HEK293 (cell line): ENCODE measurements around the gene BCL2.
A peak's percentile ranks its signal among the peaks of the same experiment; 100 is the strongest.

Source experiments
- CTCF ChIA-PET: fragments of 350-600 bp; formaldehyde crosslinking; extraction: SDS; loops from one replicate; lab custom pipeline; 2021; ENCODE audit warnings: antibody characterized with exemption; lab: Yijun Ruan, JAX
- POLR2A ChIA-PET: fragments of 300-600 bp; formaldehyde crosslinking; extraction: SDS; loops from one replicate; lab custom pipeline; 2020; ENCODE audit warnings: antibody characterized with exemption, inconsistent platforms; lab: Yijun Ruan, JAX
- H3K27ac ChIP-seq: fragments of 200-500 bp; sonication (Bioruptor generic); 2 replicates; pipeline ENCODE4 v1.5.1; 2014; ENCODE audit warnings: low read depth, low read length, control low read depth, inconsistent platforms; ENCODE audit errors: extremely low read depth
- H3K36me3 ChIP-seq, 2 experiments: fragments of 200-500 bp in 1 of 2; sonication (Bioruptor generic) in 1 of 2; 1 replicate in 1 of 2; 2 replicates in 1 of 2; pipeline ENCODE4 v1.5.1; 2014 to 2017; ENCODE audit warnings: inconsistent platforms in 2 of 2, low read length in 2 of 2; ENCODE audit not compliant: control insufficient read depth in 2 of 2, insufficient read depth in 1 of 2
- H3K4me1 ChIP-seq: fragments of 200-500 bp; sonication (Bioruptor generic); 2 replicates; pipeline ENCODE4 v1.5.1; 2014; ENCODE audit warnings: mild to moderate bottlenecking, low read length, inconsistent platforms; ENCODE audit not compliant: control insufficient read depth, insufficient read depth
- H3K4me3 ChIP-seq: 2 replicates; pipeline ENCODE4 v1.5.1; 2011; ENCODE audit warnings: low read depth, mild to moderate bottlenecking, control low read depth, low read length, moderate library complexity
- H3K9me3 ChIP-seq: fragments of 200-500 bp; sonication (Bioruptor generic); 2 replicates; pipeline ENCODE4 v1.5.1; 2014; ENCODE audit warnings: low read depth, low read length, inconsistent platforms; ENCODE audit not compliant: control insufficient read depth, insufficient read depth
- REPIN1 ChIP-seq: fragments of 450-650 bp; formaldehyde crosslinking; IDR thresholded peaks from 2 replicates; pipeline ENCODE4 v1.5.1; 2017; ENCODE audit warnings: missing biosample characterization, missing genetic modification characterization, low read depth
- ZBTB17 ChIP-seq: fragments of 450-650 bp; formaldehyde crosslinking; IDR thresholded peaks from 2 replicates; pipeline ENCODE4 v1.5.1; 2016; ENCODE audit warnings: missing biosample characterization, missing genetic modification characterization
- ZNF10 ChIP-seq: fragments of 450-650 bp; formaldehyde crosslinking; IDR thresholded peaks from 2 replicates; pipeline ENCODE4 v1.5.1; 2017; ENCODE audit warnings: missing biosample characterization, missing genetic modification characterization
- ZNF133 ChIP-seq: fragments of 450-650 bp; formaldehyde crosslinking; IDR thresholded peaks from 2 replicates; pipeline ENCODE4 v1.5.1; 2016; ENCODE audit warnings: missing biosample characterization, missing genetic modification characterization
- ZNF223 ChIP-seq: fragments of 450-650 bp; formaldehyde crosslinking; IDR thresholded peaks from 2 replicates; pipeline ENCODE4 v1.5.1; 2016; ENCODE audit warnings: missing biosample characterization, missing genetic modification characterization
- ZNF248 ChIP-seq: fragments of 450-650 bp; formaldehyde crosslinking; IDR thresholded peaks from 2 replicates; pipeline ENCODE4 v1.5.1; 2017; ENCODE audit warnings: missing biosample characterization, missing genetic modification characterization
- ZNF266 ChIP-seq: fragments of 450-650 bp; formaldehyde crosslinking; IDR thresholded peaks from 2 replicates; pipeline ENCODE4 v1.5.1; 2016; ENCODE audit warnings: missing biosample characterization, missing genetic modification characterization, low read depth
- ZNF311 ChIP-seq: fragments of 450-650 bp; formaldehyde crosslinking; IDR thresholded peaks from 2 replicates; pipeline ENCODE4 v1.5.1; 2017; ENCODE audit warnings: missing biosample characterization, missing genetic modification characterization, borderline replicate concordance
- ZNF37A ChIP-seq: fragments of 450-650 bp; IDR thresholded peaks from 2 replicates; pipeline ENCODE4 v1.5.1; 2018; ENCODE audit warnings: missing biosample characterization, missing genetic modification characterization
- ZNF391 ChIP-seq: fragments of 450-650 bp; formaldehyde crosslinking; IDR thresholded peaks from 2 replicates; pipeline ENCODE4 v1.5.1; 2016; ENCODE audit warnings: low read depth, missing biosample characterization, missing genetic modification characterization, borderline replicate concordance
- ZNF433 ChIP-seq: fragments of 450-650 bp; formaldehyde crosslinking; IDR thresholded peaks from 2 replicates; pipeline ENCODE4 v1.5.1; 2016; ENCODE audit warnings: missing biosample characterization, missing genetic modification characterization, low read depth
- ZNF529 ChIP-seq: fragments of 450-650 bp; formaldehyde crosslinking; IDR thresholded peaks from 2 replicates; pipeline ENCODE4 v1.5.1; 2017; ENCODE audit warnings: missing genetic modification characterization, missing biosample characterization; ENCODE audit not compliant: insufficient replicate concordance
- ZNF530 ChIP-seq: fragments of 450-650 bp; formaldehyde crosslinking; IDR thresholded peaks from 2 replicates; pipeline ENCODE4 v1.5.1; 2016; ENCODE audit warnings: low read depth, missing biosample characterization, missing genetic modification characterization
- ZNF600 ChIP-seq: fragments of 450-650 bp; formaldehyde crosslinking; IDR thresholded peaks from 2 replicates; pipeline ENCODE4 v1.5.1; 2016; ENCODE audit warnings: missing biosample characterization, missing genetic modification characterization
- ZNF621 ChIP-seq: fragments of 450-650 bp; formaldehyde crosslinking; IDR thresholded peaks from 2 replicates; pipeline ENCODE4 v1.5.1; 2017; ENCODE audit warnings: missing biosample characterization, missing genetic modification characterization
- ZNF626 ChIP-seq: fragments of 450-650 bp; sonication (Bioruptor Pico); formaldehyde crosslinking; IDR thresholded peaks from 2 replicates; pipeline ENCODE4 v1.5.1; 2018; ENCODE audit warnings: missing biosample characterization, missing genetic modification characterization, inconsistent platforms
- ZNF629 ChIP-seq: fragments of 450-650 bp; formaldehyde crosslinking; IDR thresholded peaks from 2 replicates; pipeline ENCODE4 v1.5.1; 2017; ENCODE audit warnings: missing biosample characterization, missing genetic modification characterization
- ZNF776 ChIP-seq: fragments of 450-650 bp; formaldehyde crosslinking; IDR thresholded peaks from 2 replicates; pipeline ENCODE4 v1.5.0; 2017; ENCODE audit warnings: missing biosample characterization, missing genetic modification characterization, borderline replicate concordance
- ZNF843 ChIP-seq: fragments of 450-650 bp; formaldehyde crosslinking; IDR thresholded peaks from 2 replicates; pipeline ENCODE4 v1.5.1; 2016; ENCODE audit warnings: missing biosample characterization, missing genetic modification characterization
- ZSCAN4 ChIP-seq: fragments of 450-650 bp; formaldehyde crosslinking; IDR thresholded peaks from 2 replicates; pipeline ENCODE4 v1.5.1; 2017; ENCODE audit warnings: missing biosample characterization, missing genetic modification characterization
- TF ChIP-seq, protein P1 (sequence below): fragments of 450-650 bp; formaldehyde crosslinking; IDR thresholded peaks from 2 replicates; pipeline ENCODE4 v1.5.1; 2016; ENCODE audit warnings: missing biosample characterization, missing genetic modification characterization
- TF ChIP-seq, protein P2 (sequence below): fragments of 450-650 bp; formaldehyde crosslinking; IDR thresholded peaks from 2 replicates; pipeline ENCODE4 v1.5.1; 2016; ENCODE audit warnings: missing biosample characterization, missing genetic modification characterization
- TF ChIP-seq, protein P3 (sequence below): fragments of 450-650 bp; formaldehyde crosslinking; IDR thresholded peaks from 2 replicates; pipeline ENCODE4 v1.5.1; 2017; ENCODE audit warnings: missing biosample characterization, missing genetic modification characterization
- TF ChIP-seq, protein P4 (sequence below): fragments of 450-650 bp; formaldehyde crosslinking; IDR thresholded peaks from 2 replicates; pipeline ENCODE4 v1.5.1; 2016; ENCODE audit warnings: missing biosample characterization, missing genetic modification characterization

The BCL2 gene

GRCh38 chr18:63213936-63214671 is 105.5 kb downstream of the BCL2 start:
- peak; percentile 99 for TF ChIP-seq ZNF530 (tag by site-specific recombination)
- TF ChIP-seq ZNF776: no peak
- no peak for TF ChIP-seq ZNF311
- no peak for TF ChIP-seq ZNF529
- TF ChIP-seq, protein P1, sequence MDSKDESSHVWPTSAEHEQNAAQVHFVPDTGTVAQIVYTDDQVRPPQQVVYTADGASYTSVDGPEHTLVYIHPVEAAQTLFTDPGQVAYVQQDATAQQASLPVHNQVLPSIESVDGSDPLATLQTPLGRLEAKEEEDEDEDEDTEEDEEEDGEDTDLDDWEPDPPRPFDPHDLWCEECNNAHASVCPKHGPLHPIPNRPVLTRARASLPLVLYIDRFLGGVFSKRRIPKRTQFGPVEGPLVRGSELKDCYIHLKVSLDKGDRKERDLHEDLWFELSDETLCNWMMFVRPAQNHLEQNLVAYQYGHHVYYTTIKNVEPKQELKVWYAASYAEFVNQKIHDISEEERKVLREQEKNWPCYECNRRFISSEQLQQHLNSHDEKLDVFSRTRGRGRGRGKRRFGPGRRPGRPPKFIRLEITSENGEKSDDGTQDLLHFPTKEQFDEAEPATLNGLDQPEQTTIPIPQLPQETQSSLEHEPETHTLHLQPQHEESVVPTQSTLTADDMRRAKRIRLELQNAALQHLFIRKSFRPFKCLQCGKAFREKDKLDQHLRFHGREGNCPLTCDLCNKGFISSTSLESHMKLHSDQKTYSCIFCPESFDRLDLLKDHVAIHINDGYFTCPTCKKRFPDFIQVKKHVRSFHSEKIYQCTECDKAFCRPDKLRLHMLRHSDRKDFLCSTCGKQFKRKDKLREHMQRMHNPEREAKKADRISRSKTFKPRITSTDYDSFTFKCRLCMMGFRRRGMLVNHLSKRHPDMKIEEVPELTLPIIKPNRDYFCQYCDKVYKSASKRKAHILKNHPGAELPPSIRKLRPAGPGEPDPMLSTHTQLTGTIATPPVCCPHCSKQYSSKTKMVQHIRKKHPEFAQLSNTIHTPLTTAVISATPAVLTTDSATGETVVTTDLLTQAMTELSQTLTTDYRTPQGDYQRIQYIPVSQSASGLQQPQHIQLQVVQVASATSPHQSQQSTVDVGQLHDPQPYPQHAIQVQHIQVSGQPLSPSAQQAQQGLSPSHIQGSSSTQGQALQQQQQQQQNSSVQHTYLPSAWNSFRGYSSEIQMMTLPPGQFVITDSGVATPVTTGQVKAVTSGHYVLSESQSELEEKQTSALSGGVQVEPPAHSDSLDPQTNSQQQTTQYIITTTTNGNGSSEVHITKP (tag by site-specific recombination): peak; percentile 65
- TF ChIP-seq ZBTB17 (tag by site-specific recombination): peak; percentile 69
- H3K9me3 ChIP-seq: no peaks in the 10 kb centered on the region
- H3K27ac ChIP-seq: peak overlapping the region; percentile 49; the same call in 1 of the 2 replicates
- POLR2A ChIA-PET: no interaction called here
- no peaks in the 10 kb centered on the region; a peak in 1 of 3 replicates for H3K36me3 ChIP-seq
- no peaks in the 10 kb centered on the region for H3K4me1 ChIP-seq
- H3K4me3 ChIP-seq: no peak overlapping the region
- CTCF ChIA-PET: interaction anchor here (0.7 to 1.1 kb wide), 2 partner anchors 49 to 198 kb away, joined by 3 to 4 read pairs; no protein-coding TSS in a partner anchor

DNA sequence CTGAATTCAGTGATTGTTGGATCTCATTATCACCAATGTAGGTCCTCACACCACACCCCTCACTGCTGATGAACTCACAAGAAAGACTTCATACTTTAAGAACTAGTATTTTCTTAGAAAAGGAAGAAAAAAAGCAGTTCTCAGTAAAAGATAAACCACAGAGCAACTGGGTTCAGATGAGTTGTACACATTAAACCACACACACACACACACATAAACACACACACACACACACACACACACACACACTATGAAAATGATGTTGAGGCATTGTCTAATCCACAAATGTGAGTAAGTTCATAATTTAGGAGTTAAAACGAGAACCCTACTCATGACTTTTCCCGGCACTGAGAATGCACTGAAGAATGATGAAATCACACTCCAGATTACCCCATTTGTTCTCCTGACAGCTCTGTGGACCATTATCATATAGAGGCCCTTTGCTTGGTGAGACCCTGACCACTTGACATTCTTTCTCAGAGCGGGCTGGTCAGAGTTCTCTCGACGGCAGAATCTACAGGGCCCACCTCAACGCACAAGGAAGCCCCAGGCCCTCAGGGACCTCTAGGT is 106.2 kb downstream of the BCL2 start:
- no peak overlapping the region for H3K4me3 ChIP-seq
- POLR2A ChIA-PET: no interaction called here
- no peaks in the 10 kb centered on the region for H3K9me3 ChIP-seq
- H3K36me3 ChIP-seq: no peaks in the 10 kb centered on the region; a peak in 1 of 3 replicates
- peak overlapping the region; percentile 49; the same call in 1 of the 2 replicates for H3K27ac ChIP-seq
- no peaks in the 10 kb centered on the region for H3K4me1 ChIP-seq
- CTCF ChIA-PET: no interaction called here
- TF ChIP-seq ZSCAN4 (tag by site-specific recombination) (peak; percentile 92), REPIN1 (no peak), ZNF248 (tag by site-specific recombination) (peak; percentile 60; the same call in 1 of the 2 replicates), ZNF266 (tag by site-specific recombination) (no peak), ZNF621 (no peak), ZNF433 (tag by site-specific recombination) (no peak), ZNF133 (tag by site-specific recombination) (no peak), ZNF843 (tag by site-specific recombination) (no peak), ZNF626 (tag by site-specific recombination) (no peak), ZNF223 (no peak), ZNF37A (tag by site-specific recombination) (no peak), ZNF600 (tag by site-specific recombination) (no peak), ZNF629 (tag by site-specific recombination) (no peak), ZNF391 (no peak), ZNF10 (no peak)
- TF ChIP-seq, protein P2, sequence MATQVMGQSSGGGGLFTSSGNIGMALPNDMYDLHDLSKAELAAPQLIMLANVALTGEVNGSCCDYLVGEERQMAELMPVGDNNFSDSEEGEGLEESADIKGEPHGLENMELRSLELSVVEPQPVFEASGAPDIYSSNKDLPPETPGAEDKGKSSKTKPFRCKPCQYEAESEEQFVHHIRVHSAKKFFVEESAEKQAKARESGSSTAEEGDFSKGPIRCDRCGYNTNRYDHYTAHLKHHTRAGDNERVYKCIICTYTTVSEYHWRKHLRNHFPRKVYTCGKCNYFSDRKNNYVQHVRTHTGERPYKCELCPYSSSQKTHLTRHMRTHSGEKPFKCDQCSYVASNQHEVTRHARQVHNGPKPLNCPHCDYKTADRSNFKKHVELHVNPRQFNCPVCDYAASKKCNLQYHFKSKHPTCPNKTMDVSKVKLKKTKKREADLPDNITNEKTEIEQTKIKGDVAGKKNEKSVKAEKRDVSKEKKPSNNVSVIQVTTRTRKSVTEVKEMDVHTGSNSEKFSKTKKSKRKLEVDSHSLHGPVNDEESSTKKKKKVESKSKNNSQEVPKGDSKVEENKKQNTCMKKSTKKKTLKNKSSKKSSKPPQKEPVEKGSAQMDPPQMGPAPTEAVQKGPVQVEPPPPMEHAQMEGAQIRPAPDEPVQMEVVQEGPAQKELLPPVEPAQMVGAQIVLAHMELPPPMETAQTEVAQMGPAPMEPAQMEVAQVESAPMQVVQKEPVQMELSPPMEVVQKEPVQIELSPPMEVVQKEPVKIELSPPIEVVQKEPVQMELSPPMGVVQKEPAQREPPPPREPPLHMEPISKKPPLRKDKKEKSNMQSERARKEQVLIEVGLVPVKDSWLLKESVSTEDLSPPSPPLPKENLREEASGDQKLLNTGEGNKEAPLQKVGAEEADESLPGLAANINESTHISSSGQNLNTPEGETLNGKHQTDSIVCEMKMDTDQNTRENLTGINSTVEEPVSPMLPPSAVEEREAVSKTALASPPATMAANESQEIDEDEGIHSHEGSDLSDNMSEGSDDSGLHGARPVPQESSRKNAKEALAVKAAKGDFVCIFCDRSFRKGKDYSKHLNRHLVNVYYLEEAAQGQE (tag by site-specific recombination): no peak
- TF ChIP-seq, protein P3, sequence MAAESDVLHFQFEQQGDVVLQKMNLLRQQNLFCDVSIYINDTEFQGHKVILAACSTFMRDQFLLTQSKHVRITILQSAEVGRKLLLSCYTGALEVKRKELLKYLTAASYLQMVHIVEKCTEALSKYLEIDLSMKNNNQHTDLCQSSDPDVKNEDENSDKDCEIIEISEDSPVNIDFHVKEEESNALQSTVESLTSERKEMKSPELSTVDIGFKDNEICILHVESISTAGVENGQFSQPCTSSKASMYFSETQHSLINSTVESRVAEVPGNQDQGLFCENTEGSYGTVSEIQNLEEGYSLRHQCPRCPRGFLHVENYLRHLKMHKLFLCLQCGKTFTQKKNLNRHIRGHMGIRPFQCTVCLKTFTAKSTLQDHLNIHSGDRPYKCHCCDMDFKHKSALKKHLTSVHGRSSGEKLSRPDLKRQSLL (tag by site-specific recombination): no peak
- TF ChIP-seq, protein P4, sequence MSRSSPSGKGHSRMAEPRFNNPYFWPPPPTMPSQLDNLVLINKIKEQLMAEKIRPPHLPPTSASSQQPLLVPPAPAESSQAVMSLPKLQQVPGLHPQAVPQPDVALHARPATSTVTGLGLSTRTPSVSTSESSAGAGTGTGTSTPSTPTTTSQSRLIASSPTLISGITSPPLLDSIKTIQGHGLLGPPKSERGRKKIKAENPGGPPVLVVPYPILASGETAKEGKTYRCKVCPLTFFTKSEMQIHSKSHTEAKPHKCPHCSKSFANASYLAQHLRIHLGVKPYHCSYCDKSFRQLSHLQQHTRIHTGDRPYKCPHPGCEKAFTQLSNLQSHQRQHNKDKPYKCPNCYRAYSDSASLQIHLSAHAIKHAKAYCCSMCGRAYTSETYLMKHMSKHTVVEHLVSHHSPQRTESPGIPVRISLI (tag by site-specific recombination): no peak
